Gastroesophageal sphincter (tissue), 4 donors: ENCODE data around the gene AKAP17A. TPM values are rescaled to one million over a fixed set of nuclear protein-coding genes. Genes with fewer than 3 reads are reported as not detected.

Experiments
- ATAC-seq: fragments of 150-250 bp; one replicate; pipeline ENCODE4 v1.9.1; 2016; ENCODE audit warnings: mild to moderate bottlenecking, moderate library complexity
- H3K27ac ChIP-seq, 4 donors: fragments of 200-600 bp; sonication (generic) in 3 of 4; 1 replicate in 3 of 4; 2 replicates in 1 of 4; pipeline ENCODE4 v1.5.1; 2016 to 2019
- H3K27me3 ChIP-seq: fragments of 200-600 bp; sonication (generic); one replicate; pipeline ENCODE4 v1.5.1; 2019
- H3K36me3 ChIP-seq, 2 donors: fragments of 200-600 bp; sonication (generic); one replicate each; pipeline ENCODE4 v1.5.1; 2019; ENCODE audit warnings: control low read depth in 1 of 2
- H3K4me1 ChIP-seq, 3 donors: fragments of 200-600 bp; sonication (generic); 1 replicate in 2 of 3; 2 replicates in 1 of 3; pipeline ENCODE4 v1.5.1; 2016 to 2019; ENCODE audit warnings: control low read depth in 2 of 3
- H3K4me3 ChIP-seq, 2 donors: fragments of 200-600 bp; sonication (generic); one replicate each; pipeline ENCODE4 v1.5.1; 2019; ENCODE audit warnings: mild to moderate bottlenecking in 1 of 2, moderate library complexity in 1 of 2
- H3K9me3 ChIP-seq, 3 donors: fragments of 200-600 bp; sonication (generic); one replicate each; pipeline ENCODE4 v1.5.1; 2017 to 2019; ENCODE audit warnings: control low read depth in 2 of 3
- CTCF ChIP-seq, 4 experiments: fragments of 200-600 bp in 2 of 4; fragments of 450-650 bp in 2 of 4; sonication (generic) in 1 of 4; IDR thresholded peaks; one replicate each; pipeline ENCODE4 v1.5.1; 2017 to 2019; ENCODE audit warnings: antibody characterized with exemption in 4 of 4, mild to moderate bottlenecking in 2 of 4, moderate library complexity in 2 of 4
- EP300 ChIP-seq: sonication (generic); formaldehyde crosslinking; IDR thresholded peaks from one replicate; pipeline ENCODE4 v1.6.1; 2017; ENCODE audit warnings: antibody characterized with exemption, mild to moderate bottlenecking
- POLR2A ChIP-seq, 2 donors: fragments of 450-650 bp; IDR thresholded peaks; one replicate each; pipeline ENCODE4 v1.6.1; 2017; ENCODE audit warnings: antibody characterized with exemption in 2 of 2, mild to moderate bottlenecking in 2 of 2, moderate library complexity in 1 of 2
- POLR2AphosphoS5 ChIP-seq: sonication (generic); formaldehyde crosslinking; IDR thresholded peaks from one replicate; pipeline ENCODE4 v1.6.1; 2017; ENCODE audit warnings: antibody characterized with exemption
- WGBS, 2 donors: methylation state at CpG; one replicate each; pipeline ENCODE4 v1.1.5; 2018; ENCODE audit warnings: low coverage in 1 of 2; 5-methylcytosine and 5-hydroxymethylcytosine counted together
- total RNA-seq, 4 donors: library from RNA; depleted of rRNA; stranded (reverse); fragments of >200 nt; gene quantifications; one replicate each; pipeline ENCODE4 v1.1.0, GENCODE V29; 2016

AKAP17A gene
- total RNA-seq, 4 donors from 2014 or later = 18.1 to 40.8 (median 29.6) TPM

- WGBS, 2 donors = 1% methylated on average over 11 of the region's 28 CpGs; no CpG with 5 or more reads in 1 of the 2 donors
- peaks cover 0 to 37% (median 16%) of the 10 kb centered on the region in 3 donors for H3K4me1 ChIP-seq
- ATAC-seq = no peak
- peaks cover 0 to 43% of the 10 kb centered on the region in 2 donors for H3K36me3 ChIP-seq
- H3K9me3 ChIP-seq = no peaks in the 10 kb centered on the region
- H3K27ac ChIP-seq = peak overlapping the region in 3 of 4 donors; percentile 22 to 90 (median 88)
- TF ChIP-seq POLR2AphosphoS5 = no peak
- no peak for TF ChIP-seq POLR2A (IDR thresholded peaks at IDR 0.05)
- TF ChIP-seq CTCF (IDR thresholded peaks at IDR 0.05) = no peak
- TF ChIP-seq EP300 = no peak
- no peaks in the 10 kb centered on the region for H3K27me3 ChIP-seq
- peak overlapping the region; percentile 80 to 99 for H3K4me3 ChIP-seq
Observed at GRCh38 chrX:1592470-1593142, 1.2 kb downstream of the AKAP17A start.

GRCh38 chrX:1593286-1594271 is 2.2 kb downstream of the AKAP17A start:
- 96% methylated on average over 5 of the region's 60 CpGs; no CpG with 5 or more reads in 1 of the 2 donors for WGBS, 2 donors
- H3K36me3 ChIP-seq = peaks cover 0 to 53% of the 10 kb centered on the region in 2 donors
- peak overlapping the region in 1 of 4 donors; percentile 88 for H3K27ac ChIP-seq
- TF ChIP-seq EP300 (no peak), CTCF (IDR thresholded peaks at IDR 0.05) (no peak), POLR2AphosphoS5 (no peak), POLR2A (IDR thresholded peaks at IDR 0.05) (no peak)
- H3K4me1 ChIP-seq = peaks cover 0 to 37% (median 16%) of the 10 kb centered on the region in 3 donors
- ATAC-seq = no peak
- H3K4me3 ChIP-seq = peak overlapping the region in 1 of 2 donors; percentile 99
- H3K27me3 ChIP-seq = no peaks in the 10 kb centered on the region
- no peaks in the 10 kb centered on the region for H3K9me3 ChIP-seq

- ATAC-seq = no peak
- 90 to 93% methylated on average over 8 to 10 of the region's 17 CpGs for WGBS, 2 donors
- H3K36me3 ChIP-seq = peaks cover 0 to 74% of the 10 kb centered on the region in 2 donors
Observed at GRCh38 chrX:1595711-1596060, 4.3 kb downstream of the AKAP17A start.

GRCh38 chrX:1596676-1597344 is 5.4 kb downstream of the AKAP17A start:
- Histone ChIP-seq H3K4me1 (peaks cover 0 to 37% (median 16%) of the 10 kb centered on the region in 3 donors), H3K4me3 (no peak overlapping the region), H3K27me3 (no peaks in the 10 kb centered on the region), H3K27ac (no peak overlapping the region), H3K36me3 (peaks cover 0 to 85% of the 10 kb centered on the region in 2 donors), H3K9me3 (no peaks in the 10 kb centered on the region)
- 90% methylated on average over 2 of the region's 30 CpGs; no CpG with 5 or more reads in 1 of the 2 donors for WGBS, 2 donors
- no peak for ATAC-seq
- TF ChIP-seq POLR2AphosphoS5 (no peak), EP300 (no peak), CTCF (IDR thresholded peaks at IDR 0.05) (no peak), POLR2A (IDR thresholded peaks at IDR 0.05) (no peak)

More at GRCh38 chrX:1595711-1596060, 4.3 kb downstream of the AKAP17A start:
- Histone ChIP-seq H3K27me3 (no peaks in the 10 kb centered on the region), H3K4me3 (no peak overlapping the region), H3K27ac (no peak overlapping the region), H3K4me1 (peaks cover 0 to 37% (median 16%) of the 10 kb centered on the region in 3 donors), H3K9me3 (no peaks in the 10 kb centered on the region)
- no peak for TF ChIP-seq EP300
- TF ChIP-seq POLR2A (IDR thresholded peaks at IDR 0.05) = no peak
- no peak for TF ChIP-seq CTCF (IDR thresholded peaks at IDR 0.05)
- no peak for TF ChIP-seq POLR2AphosphoS5
